Heart left ventricle (tissue), 13 donors: ENCODE measurements around the gene TP53AIP1.
A peak's percentile ranks its signal among the peaks of the same experiment; 100 is the strongest.

Experiments
- CTCF ChIP-seq, 12 donors: fragments of 200-600 bp; sonication (generic) in 4 of 12; IDR thresholded peaks; one replicate each; pipeline versions ENCODE4 v1.5.0 to v1.8.0; 2018 to 2022; ENCODE audit warnings: antibody characterized with exemption in 12 of 12, mild to moderate bottlenecking in 5 of 12
- POLR2A ChIP-seq, 2 donors: fragments of 450-650 bp; IDR thresholded peaks; one replicate each; pipeline ENCODE4 v1.6.1; 2017; ENCODE audit warnings: antibody characterized with exemption in 2 of 2, mild to moderate bottlenecking in 2 of 2, moderate library complexity in 2 of 2
- donor health status: ischemic (EF 13 %, LVEDD 7.1; RV severe dilation, severe dysfunction).
- donor health status: DM: no; HTN: yes; CAD: no.
- donor health status: DM: no; HTN: no; CAD: no.
- donor health status: ischemic (EF 25% LVEDD 6.9; RV normal size, moderate dysfunction).
- donor health status: ischemic (EF 25% LVEDD 5.7; RV mildly dilated, moderate dysfunction).
- donor health status: ischemic (EF 35%, LVEDD 5.7; RV mildly dilated, moderate dysfunction).
- donor health status: nonischemic (EF 11% LVEDD 7.7; RV severe dilation, severe dysfunction).
- donor health status: DM: yes; HTN: yes; CAD: no.
- donor health status: PGD.
- donor health status: ischemic (EF 29% LVEDD 5.4; RV normal size, mild dysfunction).
- donor health status: nonischemic (EF 23%, LVEDD 6.1; RV moderate dilation, normal function).

GRCh38 chr11:128956401-128957201 lies 13.9 kb upstream of the TP53AIP1 start:
- TF ChIP-seq CTCF (IDR thresholded peaks at IDR 0.05) (peak; percentile 53 to 81 (median 68)), POLR2A (IDR thresholded peaks at IDR 0.05) (no peak)
